ENCODE results near the gene PIM1.

Gene PIM1

DNA sequence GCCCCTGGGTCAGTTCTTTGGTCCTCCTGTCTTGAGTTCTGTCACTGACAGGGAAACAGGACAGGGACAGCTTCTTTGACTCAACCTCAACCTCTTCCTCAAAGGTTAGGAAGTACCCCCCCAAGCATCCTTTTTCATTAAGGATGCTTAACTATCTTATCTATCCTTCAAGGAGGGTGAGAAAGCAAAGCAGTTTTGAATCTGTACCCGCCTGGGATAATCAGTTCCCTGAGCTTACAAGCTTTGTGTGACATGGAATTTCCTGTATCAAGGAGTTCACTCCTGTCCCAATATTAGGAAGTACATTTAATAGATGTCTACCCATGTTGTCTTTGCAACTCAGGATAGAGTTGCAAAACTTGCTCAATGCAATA lies 31.1 kb upstream of the PIM1 start:
- FAIRE-seq, result no peak

GRCh38 chr6:37139230-37139962 lies 30.6 kb upstream of the PIM1 start:
- FAIRE-seq, result no peak

GRCh38 chr6:37140145-37140544 lies 29.8 kb upstream of the PIM1 start:
- FAIRE-seq, result no peak

GRCh38 chr6:37141281-37142049 lies 28.5 kb upstream of the PIM1 start:
- FAIRE-seq, result no peak

DNA sequence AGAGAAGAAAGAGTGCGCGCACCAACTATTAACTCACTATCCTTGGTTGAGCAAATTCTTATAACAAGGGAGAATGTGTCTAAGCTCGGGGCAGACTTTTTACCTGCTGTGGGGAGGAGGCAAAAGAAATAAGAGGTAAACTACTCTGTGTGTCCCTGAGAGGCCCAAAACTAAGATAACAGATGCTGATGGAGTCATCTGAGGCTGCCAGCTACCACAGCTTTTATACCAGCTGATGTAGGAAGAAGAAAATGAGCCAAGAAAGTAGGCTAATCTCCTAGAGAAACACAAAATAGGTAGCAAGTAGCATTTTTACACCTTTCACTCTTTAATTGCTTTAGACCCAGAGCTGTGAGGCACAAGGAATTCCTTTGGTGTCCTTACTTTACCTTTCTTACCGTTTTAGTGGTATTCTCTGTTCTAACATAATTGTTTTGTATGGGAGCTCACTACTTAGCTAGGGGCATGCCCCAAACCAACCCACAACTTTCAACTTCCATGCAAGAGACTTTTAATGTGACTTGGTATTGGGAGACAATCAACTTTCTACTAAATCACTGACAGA lies 27.8 kb upstream of the PIM1 start:
- no peak for FAIRE-seq

DNA sequence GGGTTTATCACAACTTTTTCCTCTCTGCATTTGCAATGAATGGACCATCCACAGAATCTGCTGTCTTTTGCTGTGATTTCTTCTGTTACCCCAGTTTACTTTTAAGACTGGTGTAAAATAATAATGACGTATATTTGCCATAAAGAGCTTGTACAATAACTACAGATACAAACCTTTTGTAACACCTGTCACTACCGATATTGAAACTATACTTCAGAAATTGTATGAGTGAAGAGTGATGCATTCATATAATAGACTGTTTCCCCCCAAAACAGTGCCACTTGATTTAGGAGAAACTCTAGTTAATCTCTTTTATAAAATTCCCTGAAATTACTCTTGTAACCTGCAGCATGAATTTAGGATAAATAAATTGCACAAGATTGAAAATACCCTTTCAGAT lies 26.4 kb upstream of the PIM1 start:
- no peak for FAIRE-seq

GRCh38 chr6:37145443-37145842 lies 24.5 kb upstream of the PIM1 start:
- no peak for FAIRE-seq

GRCh38 chr6:37146735-37147157 lies 23.2 kb upstream of the PIM1 start:
- no peak for FAIRE-seq

- no peak for FAIRE-seq
Measured at GRCh38 chr6:37149745-37150144, 20.2 kb upstream of the PIM1 start.

DNA sequence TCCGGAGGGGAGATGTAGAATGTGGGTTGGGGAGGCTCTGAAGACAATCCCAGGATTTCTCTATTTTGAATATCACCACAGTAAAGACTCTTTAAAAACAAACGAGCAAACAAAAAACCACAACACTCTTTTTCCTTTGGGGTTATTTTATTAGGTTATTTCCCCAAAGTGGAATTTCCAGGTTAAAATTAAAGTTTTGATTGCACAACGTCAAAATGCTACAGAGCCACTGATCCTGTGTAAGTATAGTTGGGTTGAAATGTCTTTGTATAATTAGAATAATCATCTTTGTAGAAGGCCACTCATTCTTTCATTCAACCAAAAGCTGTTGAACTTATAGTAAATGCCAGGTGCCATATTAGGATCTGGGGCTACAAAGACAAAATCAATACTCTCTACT lies 19.6 kb upstream of the PIM1 start:
- no peak for FAIRE-seq

DNA sequence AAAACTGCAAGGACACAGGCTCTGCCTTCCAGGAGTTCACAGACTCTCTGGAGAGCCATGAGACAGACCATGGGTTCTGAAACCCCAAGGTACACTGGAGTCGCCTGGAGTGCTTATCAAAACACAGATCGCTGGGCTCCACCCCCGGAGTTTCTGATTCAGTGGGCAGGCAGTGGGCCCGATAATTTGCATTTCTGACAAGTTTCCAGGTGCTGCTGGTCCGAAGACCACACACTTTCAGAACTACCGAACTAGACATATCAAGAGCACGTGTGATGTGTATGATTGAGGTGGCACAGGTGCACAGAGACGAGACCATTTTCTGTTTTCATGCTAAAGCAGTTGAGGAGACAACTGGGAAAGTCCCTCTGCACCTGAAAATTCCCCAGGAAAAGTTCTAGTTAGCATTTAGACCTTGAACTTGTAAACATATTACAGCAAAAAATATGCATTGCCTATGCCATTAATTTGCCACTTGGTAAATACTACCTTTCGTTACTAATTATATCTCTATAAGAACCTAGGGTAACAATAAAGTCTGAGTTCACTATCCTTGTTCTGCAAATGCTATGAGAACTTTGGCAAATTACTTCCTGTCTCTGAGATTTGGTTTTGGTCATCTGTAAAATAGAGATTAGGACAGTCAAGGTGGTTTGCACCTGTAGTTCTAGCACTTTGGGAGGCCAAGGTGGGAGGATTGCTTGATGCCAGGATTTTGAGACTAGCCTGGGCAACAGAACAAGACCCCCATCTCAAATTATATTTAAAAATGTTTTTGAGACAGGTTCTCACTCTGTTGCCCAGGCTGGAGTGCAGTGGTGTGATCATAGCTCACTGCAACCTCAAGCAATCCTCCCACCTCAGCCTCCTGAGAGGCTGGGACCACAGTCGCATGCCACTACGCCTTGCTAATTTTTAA lies 14.3 kb upstream of the PIM1 start:
- FAIRE-seq, result no peak

DNA sequence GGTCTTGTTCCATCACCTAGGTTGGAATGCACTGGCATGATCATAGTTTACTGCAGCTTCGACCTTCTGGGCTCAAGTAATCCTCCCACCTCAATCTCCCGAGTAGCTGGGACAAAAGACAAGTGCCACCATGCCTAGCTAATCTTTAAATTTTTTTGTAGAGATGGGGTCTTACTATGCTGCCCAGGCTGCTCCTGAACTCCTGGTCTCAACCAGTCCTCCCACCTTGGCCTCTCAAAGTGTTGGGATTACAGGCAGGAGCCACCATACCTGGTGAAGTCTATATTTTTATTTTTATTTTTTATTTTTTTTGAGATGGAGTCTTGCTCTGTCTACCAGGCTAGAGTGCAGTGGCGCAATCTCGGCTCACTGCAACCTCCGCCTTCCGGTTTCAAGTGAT lies 11.4 kb upstream of the PIM1 start:
- FAIRE-seq, result no peak

DNA sequence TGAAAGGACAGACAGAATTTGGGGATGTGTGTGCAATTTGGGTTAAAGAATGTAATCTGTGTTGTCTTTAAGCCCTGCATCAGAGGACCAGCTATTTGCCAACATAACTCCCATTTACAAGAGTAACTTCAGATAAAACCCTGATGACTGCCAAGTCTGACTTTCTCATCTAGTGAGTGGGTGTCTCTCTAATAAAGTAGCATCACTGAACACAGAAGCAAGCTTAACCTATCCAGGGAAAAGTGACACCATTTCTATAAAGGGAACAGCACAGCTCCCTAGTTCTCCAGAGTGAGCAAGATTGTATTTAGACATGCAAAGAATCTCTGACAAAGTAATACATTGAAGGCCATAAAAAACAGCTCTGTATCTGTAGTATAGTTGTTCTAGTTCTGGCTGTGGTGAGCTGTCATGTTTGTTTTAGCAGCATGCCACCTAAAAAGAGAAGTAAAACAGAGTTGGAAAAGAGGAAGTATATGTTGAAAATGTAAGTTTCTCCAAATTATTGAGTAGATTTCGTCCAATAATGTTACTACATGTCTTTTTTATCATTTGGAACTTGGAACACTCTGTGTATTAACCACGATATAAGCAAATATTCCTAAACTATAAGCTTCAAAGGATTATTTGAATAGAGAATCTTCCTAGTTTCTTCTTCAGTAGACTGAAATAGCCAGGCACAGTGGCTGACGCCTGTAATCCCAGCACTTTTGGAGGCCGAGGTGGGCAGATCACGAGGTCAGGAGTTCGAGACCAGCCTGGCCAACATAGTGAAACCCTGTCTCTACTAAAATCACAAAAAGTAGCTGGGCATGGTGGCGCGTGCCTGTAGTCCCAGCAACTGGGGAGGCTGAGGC lies 8.8 kb upstream of the PIM1 start:
- FAIRE-seq, result no peak

DNA sequence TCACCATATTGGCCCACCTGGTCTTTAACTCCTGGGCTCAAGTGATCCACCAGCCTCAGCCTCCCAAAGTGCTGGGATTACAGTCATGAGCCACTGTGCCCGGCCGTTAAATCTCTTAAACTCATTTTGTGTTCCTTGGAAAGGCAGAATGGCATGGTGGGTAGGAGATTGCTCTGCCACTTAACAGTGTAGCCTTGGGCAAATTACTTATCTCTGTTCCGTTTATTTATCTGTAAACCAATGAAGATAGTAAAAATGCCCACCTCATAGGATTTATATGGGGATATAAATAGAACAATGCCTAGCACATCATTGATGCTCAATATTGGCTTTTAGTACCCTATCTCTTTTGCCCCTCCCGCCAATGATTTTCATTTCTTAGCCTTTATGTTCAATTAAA lies 7.2 kb upstream of the PIM1 start:
- FAIRE-seq, result no peak

DNA sequence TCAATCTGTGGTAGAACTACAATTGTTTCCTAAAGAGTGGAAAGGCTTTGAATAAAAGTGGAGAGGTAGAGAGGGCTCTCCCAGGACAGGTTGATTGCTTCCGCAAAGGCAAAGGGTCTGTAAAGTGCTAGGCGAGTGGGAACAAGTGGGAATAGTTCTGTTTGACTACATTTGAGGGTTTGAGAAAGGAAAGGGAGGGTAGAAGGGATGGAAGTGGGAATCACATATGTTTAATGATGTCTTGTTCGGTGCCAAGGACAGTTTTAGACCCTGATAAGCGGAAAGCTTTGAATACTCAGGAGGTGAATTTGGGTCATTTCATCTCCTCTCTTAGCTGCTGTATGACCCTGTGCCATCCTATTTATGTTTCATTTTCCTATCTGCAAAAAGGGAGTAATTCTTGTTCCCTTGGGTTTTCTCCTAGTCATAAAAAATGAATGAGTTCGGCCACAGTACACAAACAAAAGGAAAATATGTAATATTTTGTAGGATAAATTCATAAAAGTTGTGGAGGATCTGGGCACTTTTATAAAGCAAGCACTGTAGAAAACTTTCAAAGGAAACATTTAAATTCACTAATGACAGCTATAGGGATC lies 1.7 kb upstream of the PIM1 start:
- FAIRE-seq, result no peak

DNA sequence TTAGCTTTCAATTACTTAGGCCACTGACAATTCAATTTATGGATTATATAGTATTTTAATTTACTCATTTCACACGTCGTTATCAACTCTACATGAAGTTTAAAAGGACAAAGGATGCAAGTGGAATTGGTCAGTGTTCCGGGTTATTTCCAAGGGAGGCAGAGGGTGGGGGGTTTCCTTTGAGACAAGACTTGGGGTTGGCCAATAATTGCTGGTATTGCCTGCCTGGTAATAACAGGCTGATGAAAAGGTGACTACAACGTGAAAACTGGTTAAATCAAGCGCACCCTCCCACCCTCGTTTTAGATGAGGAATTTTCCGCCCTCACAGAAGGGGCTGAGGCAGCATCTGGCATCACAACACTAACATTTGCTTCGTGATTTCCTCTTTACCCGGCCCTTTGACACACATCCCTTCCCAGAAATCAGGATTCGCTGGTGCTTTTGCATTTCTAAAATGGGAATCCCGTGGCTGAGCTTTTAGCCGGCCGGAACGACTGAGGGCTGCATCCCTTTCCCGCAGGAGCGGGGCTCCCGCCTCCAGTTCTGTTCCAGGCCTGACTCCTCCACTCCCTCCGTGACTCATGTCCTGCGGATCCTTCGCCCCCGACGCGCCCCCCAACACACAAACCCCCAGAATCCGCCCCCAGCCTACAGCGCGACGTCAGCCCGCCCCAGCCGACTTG lies 999 bp upstream of the PIM1 start:
- no peak for FAIRE-seq

DNA sequence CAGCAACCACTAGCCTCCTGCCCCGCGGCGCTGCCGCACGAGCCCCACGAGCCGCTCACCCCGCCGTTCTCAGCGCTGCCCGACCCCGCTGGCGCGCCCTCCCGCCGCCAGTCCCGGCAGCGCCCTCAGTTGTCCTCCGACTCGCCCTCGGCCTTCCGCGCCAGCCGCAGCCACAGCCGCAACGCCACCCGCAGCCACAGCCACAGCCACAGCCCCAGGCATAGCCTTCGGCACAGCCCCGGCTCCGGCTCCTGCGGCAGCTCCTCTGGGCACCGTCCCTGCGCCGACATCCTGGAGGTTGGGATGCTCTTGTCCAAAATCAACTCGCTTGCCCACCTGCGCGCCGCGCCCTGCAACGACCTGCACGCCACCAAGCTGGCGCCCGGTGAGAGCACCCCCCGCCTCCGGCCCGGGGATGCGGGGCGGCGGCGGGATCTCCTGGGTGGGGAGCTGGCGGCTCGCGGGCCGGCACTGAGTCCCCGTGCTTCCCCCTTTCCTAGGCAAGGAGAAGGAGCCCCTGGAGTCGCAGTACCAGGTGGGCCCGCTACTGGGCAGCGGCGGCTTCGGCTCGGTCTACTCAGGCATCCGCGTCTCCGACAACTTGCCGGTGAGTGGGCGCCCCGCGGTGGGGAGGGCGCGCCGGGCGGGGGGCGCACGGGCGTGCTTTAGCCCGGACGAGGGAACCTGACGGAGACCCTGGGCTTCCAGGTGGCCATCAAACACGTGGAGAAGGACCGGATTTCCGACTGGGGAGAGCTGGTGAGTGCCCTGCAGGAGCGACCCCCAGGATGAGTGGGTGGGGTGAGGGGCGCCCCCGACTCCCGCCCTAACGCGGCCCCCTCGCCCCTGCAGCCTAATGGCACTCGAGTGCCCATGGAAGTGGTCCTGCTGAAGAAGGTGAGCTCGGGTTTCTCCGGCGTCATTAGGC lies 585 bp downstream of the PIM1 start:
- FAIRE-seq, result no peak

GRCh38 chr6:37171201-37171969 lies 1.4 kb downstream of the PIM1 start:
- FAIRE-seq, result no peak

All from TTC549 (cell line).